Measurements from ENCODE around the gene RBM4.

Gene RBM4

DNA sequence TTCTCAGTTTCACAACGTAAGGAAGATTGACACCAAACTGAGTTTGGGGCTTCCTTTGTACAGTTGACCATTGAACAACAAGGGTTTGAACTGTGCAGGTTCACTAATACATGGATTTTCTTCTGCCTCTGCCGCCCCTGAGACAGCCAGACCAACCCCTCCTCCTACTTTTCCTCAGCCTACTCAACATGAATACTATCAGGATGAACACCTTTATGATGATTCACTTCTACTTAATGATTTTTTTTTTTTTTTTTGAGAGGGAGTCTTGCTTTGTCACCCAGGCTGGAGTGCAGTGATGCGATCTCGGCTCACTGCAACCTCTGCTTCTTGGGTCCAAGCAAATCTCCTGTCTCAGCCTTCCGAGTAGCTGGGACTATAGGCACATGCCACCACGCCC is 14.6 kb downstream of the RBM4 start:
- DNase-seq (ENCODE audit: low read depth) = no peak

DNA sequence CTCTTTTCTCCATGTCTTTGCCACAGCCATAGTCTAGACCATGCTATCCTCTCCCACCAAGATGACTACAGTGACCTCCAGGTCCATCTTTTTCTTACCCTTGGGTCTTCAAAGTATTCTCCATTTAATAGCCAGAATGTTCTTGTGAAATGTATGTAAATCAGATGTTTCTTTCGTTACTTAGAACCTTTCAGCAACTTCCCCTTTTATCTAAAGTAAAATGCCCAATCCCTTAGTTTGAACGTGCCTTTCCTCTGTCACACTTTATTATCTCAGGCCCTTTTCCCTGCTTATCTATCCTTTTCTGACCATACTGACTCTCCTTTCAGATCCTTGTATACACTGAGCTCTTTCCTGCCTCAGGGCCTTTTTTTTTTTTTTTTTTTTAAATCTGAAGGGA is 21.3 kb downstream of the RBM4 start:
- no peak for DNase-seq (ENCODE audit: low read depth)

DNA sequence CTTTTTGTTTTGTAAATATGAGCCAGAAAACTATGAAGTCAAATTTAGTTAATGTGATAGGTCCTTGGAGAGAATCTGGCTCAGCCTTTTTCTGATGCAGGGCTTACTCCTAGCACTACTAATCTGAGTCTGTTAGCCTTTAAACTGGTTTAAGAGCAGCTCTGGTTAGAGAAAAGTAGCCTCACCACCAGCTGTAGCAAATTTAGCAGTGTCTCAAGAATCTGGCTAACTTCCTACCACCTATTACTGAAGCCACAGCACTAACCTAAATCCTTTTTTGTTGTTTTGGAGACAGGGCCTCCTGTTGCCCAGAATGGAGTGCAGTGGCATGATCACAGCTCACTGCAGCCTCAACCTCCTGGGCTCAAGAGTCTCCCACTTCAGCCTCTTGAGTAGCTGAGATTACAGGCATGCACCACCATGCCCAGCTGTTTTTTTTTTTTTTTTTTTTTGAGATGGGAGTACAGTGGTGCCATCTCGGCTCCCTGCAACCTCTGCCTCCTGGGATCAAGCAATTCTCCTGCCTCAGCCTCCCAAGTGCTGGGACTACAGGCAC is 25.3 kb downstream of the RBM4 start:
- no peak for DNase-seq (ENCODE audit: low read depth)

DNA sequence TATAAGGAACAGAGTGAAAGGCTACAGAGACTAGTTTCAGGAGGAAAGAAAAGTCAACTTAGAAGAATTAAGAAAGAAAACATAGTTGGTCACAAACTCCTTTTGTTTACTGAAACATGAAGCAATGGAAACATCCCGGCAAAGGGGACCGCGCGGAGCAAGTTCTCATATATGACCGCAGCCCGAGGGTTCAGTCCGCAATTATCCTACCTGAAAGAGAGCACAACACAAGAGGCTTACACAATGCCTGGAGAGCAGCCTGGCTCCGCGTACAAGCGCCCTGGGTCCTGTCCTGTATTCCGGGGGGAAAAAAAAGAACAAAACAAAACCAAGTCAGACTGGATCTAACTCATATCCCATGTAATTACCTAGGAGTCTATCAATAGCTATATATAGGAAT is 26.9 kb downstream of the RBM4 start:
- DNase-seq (ENCODE audit: low read depth) = no peak

DNA sequence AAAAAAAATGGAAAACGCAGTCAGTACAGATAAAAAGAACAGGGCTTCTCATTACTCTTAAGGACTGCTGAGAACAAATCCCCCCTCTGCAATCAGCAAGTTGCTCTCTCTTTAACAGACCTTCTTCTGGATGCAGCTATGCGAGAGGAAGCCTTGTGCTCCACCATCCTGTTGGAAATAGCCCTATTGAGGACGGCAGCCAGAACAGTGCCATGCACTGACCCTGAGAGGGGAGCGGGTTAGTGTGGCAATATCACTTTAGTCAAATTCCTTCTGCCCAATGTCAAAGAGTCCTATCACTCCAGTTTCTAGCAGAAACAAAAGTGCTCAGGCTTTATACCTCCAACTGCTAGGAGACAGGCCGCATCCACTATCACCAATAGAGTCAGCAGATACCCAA is 32.3 kb downstream of the RBM4 start:
- no peak for DNase-seq (ENCODE audit: low read depth)

- DNase-seq (ENCODE audit: low read depth) = no peak
These were observed 36.6 kb downstream of the RBM4 start for GRCh38 chr11:66674964-66675602.

GRCh38 chr11:66676282-66676919 is 37.9 kb downstream of the RBM4 start:
- no peak for DNase-seq (ENCODE audit: low read depth)

DNA sequence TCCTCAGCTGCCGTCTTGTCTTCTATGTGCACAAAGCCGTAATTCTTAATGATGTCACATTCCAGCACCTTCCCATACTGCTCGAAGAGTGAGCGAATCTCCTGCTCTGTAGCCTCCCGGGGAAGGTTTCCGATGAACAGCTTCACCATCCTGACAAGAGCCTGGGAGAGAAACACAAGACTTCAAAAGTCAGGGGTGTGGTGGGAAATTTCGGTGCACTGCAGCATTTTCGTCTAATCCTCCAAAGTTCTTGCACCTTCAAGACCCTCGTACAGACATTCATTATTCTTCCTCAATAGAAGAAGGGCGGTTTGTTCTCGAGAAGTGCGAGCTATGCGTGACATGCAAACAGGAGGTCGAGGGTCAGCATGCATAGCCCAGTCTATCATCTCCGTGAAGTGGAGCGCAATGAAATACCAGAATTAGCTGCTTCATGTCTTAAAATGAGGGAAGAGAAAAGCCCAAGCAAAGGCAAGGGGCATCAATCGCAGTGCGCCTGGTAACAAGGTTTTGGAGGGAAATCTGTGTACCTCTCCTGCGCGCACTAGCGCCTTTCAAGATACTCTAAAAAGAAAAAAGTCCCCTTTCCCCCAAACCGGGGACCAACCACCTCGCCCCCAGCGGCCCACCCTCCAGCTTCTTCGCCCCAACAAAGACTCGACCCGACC is 38.6 kb downstream of the RBM4 start:
- no peak for DNase-seq (ENCODE audit: low read depth)

DNA sequence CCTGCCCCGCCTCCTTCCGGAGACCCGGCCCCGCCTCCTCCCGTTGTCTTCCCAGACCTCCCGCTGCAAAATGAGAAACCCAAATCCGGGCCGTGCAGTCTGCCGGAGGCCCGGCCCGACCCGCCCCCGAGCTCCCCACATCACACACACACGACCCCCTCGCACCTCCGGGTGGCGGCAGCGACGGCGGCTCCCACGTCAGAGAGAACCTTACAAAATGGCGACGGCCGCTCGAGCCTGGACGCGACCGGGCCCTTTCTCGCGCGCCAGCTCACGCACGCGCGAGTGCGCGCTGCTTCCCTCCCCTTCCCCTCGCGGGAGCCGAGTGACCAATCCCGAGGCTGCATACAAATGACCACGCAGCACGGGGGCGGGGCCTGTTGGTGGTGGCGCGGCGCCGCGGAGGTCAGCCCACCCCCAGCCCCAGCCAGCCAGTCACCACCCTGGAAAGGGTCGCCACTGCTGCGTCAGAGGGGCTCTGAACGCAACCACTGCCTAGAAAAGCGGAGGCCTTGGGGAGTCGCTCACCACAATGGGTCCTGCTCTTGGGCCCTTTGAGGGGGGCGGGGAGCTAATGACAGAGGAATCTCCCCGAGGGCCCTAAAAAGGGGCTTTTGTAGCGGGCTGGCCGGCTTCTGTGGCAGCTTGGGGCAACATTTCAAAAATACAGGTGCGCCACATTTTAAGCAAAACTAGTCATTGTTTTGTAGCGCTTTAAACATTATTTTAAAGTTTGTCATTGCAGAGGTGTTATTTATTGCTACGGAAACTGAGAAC is 39.3 kb downstream of the RBM4 start, which contains the start of gene RBM4B:
Gene RBM4B (minus strand): TSS at position 289 of the 777 bp plus-strand sequence. CDS start 808 bp downstream, outside the sequence.
- peak; percentile 94 for DNase-seq (ENCODE audit: low read depth)

- no peak for DNase-seq (ENCODE audit: low read depth)
These were observed 42.6 kb downstream of the RBM4 start for GRCh38 chr11:66680966-66681645.

GRCh38 chr11:66683877-66684276 is 45.4 kb downstream of the RBM4 start:
- no peak for DNase-seq (ENCODE audit: low read depth)

GRCh38 chr11:66684635-66685034 is 46.1 kb downstream of the RBM4 start:
- no peak for DNase-seq (ENCODE audit: low read depth)

DNA sequence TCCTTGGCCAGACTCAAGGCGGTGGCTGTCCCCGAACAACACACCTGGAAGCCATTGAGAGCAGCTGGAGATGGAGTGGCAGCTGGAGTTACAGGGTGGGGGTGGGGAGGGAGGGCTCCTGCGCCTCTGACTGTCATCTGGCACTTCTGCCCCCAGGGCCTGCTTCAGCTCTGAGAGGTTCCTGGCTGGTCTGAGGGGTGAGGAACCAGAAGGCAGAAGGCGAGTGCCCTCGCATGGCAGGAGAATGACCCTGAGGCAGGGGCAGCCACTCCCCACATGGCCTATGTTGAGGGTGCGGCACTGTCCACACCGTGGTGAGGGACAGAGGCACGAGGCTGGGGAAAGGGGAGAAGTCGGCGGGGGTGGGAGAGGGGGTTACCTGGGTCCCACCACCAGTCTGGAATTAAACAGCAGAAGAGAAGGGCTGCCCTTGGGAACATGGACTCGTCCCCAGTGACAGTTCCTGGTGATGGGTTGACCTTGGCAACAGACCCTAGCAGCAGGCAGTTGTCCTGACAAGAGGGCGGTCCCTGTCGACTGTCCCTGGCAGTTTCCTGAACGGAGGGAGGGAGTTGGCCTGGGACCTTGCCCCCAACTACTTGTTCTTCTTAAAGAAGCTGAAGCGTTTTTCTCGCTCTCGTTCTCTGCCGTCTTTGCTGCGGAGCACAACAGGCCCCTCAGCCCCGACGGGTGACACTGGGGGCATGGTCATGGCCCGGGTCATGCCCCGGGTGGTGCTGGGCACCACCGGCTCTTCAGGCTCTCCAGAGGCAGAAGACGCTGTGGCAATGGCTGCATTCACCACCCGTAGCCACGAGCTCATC is 47.0 kb downstream of the RBM4 start:
- DNase-seq (ENCODE audit: low read depth) = no peak

- DNase-seq (ENCODE audit: low read depth) = no peak
These were observed 47.7 kb downstream of the RBM4 start for GRCh38 chr11:66686100-66686785.

GRCh38 chr11:66686801-66687750 is 48.6 kb downstream of the RBM4 start:
- DNase-seq (ENCODE audit: low read depth) = no peak

- no peak for DNase-seq (ENCODE audit: low read depth)
These were observed 49.4 kb downstream of the RBM4 start for GRCh38 chr11:66687831-66688281.

DNA sequence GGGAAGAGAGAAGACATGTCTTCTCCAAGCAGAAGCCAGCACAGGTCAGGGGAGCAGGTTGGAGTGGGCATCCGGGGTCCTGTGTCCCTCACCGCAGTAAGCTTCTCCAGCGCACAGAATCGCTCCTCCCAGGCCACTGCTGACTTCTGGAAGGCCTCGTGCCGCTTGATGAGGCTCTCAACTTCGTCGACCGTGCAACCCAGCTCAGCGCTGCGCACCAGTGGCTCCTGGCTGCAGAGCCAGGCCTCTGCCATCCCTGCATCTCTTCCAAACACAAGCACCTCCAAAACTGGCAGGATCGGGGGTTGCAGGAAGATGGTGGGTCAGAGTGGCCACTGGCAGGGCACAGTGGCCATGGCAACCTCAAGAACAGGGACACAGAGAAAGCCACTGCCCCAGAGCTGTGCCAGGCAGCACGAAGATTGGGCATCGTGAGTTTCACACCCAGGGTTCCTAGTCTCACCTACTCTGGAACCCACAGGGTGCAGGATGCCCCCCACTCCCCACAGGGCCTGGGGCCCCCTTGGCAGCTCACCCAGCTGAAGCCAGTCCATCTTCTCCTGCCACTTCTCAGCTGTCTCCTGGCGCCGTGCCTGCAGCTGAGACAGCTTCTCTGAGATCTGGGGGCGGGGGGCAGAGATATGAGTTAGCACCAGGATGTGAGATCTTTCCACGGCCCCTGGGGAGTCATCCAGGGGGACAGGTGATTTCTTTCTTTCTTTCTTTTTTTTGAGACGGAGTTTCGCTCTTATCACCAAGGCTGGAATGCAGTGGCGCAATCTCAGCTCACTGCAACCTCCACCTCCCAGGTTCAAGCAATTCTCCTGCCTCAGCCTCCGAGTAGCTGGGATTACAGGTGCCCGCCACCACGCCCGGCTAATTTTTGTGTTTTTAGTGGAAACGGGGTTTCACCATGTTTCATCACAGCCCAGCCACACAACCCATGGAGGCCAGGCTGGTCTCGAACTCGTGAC is 50.3 kb downstream of the RBM4 start:
- DNase-seq (ENCODE audit: low read depth) = no peak
